ENCODE measurements around the gene CYB5R3. TPM values are rescaled to one million over a fixed set of nuclear protein-coding genes. Genes with fewer than 3 reads are reported as not detected.

The CYB5R3 gene
- 125 TPM for total RNA-seq (ENCODE audit: unreplicated experiment)
- long read RNA-seq, transcript CYB5R3-201 (9 exons, 2,124 nt) = major isoform, 126 of 144 reads
- long read RNA-seq, partial matches to known transcripts = 3 of 144 reads
- long read RNA-seq, other reads (novel, unspliced or antisense) = 15 of 144 reads

GRCh38 chr22:42649246-42650099, at the start of gene CYB5R3:
Gene CYB5R3, minus strand, starts transcription at chr22:42649392. Its CDS starts 77 bp downstream, at chr22:42649315.
- peak; percentile 88 for DNase-seq (ENCODE audit: low spot score)
- TF ChIP-seq CTCF (IDR thresholded peaks at IDR 0.05; ENCODE audit: unreplicated experiment) = no peak
- peaks cover 26% of the 10 kb centered on the region for H3K4me1 Mint-ChIP-seq (ENCODE audit: unreplicated experiment)
- peak within 1 kb of the TSS; percentile 100 for H3K4me3 Mint-ChIP-seq (ENCODE audit: unreplicated experiment)
- H3K27ac Mint-ChIP-seq (ENCODE audit: unreplicated experiment) = peak within 1 kb of the TSS; percentile 90
- peaks cover 6% of the 10 kb centered on the region for H3K27me3 Mint-ChIP-seq (ENCODE audit: unreplicated experiment)
- H3K9me3 Mint-ChIP-seq (ENCODE audit: unreplicated experiment) = no peaks in the 10 kb centered on the region
- peaks cover 4% of the 10 kb centered on the region for H3K36me3 Mint-ChIP-seq (ENCODE audit: low read depth, unreplicated experiment)

- Mint-ChIP-seq H3K4me1 (ENCODE audit: unreplicated experiment) (no peaks in the 10 kb centered on the region), H3K9me3 (ENCODE audit: unreplicated experiment) (no peaks in the 10 kb centered on the region), H3K4me3 (ENCODE audit: unreplicated experiment) (no peak overlapping the region), H3K27ac (ENCODE audit: unreplicated experiment) (no peak overlapping the region), H3K36me3 (ENCODE audit: low read depth, unreplicated experiment) (no peaks in the 10 kb centered on the region), H3K27me3 (ENCODE audit: unreplicated experiment) (peaks cover 9% of the 10 kb centered on the region)
- DNase-seq (ENCODE audit: low spot score) = no peak
- TF ChIP-seq CTCF (IDR thresholded peaks at IDR 0.05; ENCODE audit: unreplicated experiment) = no peak
Observed at GRCh38 chr22:42697542-42698013, 48.4 kb upstream of the CYB5R3 start.

GRCh38 chr22:42696331-42696967, 47.3 kb upstream of the CYB5R3 start:
- Mint-ChIP-seq H3K27me3 (ENCODE audit: unreplicated experiment) (peaks cover 7% of the 10 kb centered on the region), H3K4me3 (ENCODE audit: unreplicated experiment) (no peak overlapping the region), H3K9me3 (ENCODE audit: unreplicated experiment) (no peaks in the 10 kb centered on the region), H3K4me1 (ENCODE audit: unreplicated experiment) (no peaks in the 10 kb centered on the region), H3K36me3 (ENCODE audit: low read depth, unreplicated experiment) (no peaks in the 10 kb centered on the region), H3K27ac (ENCODE audit: unreplicated experiment) (no peak overlapping the region)
- DNase-seq (ENCODE audit: low spot score) = no peak
- TF ChIP-seq CTCF (IDR thresholded peaks at IDR 0.05; ENCODE audit: unreplicated experiment) = no peak

- TF ChIP-seq CTCF (IDR thresholded peaks at IDR 0.05; ENCODE audit: unreplicated experiment) = no peak
- no peak overlapping the region for H3K27ac Mint-ChIP-seq (ENCODE audit: unreplicated experiment)
- DNase-seq (ENCODE audit: low spot score) = no peak
Observed at GRCh38 chr22:42695294-42695693, 46.1 kb upstream of the CYB5R3 start.

More at GRCh38 chr22:42695294-42695693, 46.1 kb upstream of the CYB5R3 start:
- Mint-ChIP-seq H3K9me3 (ENCODE audit: unreplicated experiment) (no peaks in the 10 kb centered on the region), H3K4me1 (ENCODE audit: unreplicated experiment) (no peaks in the 10 kb centered on the region), H3K36me3 (ENCODE audit: low read depth, unreplicated experiment) (no peaks in the 10 kb centered on the region), H3K27me3 (ENCODE audit: unreplicated experiment) (peaks cover 10% of the 10 kb centered on the region), H3K4me3 (ENCODE audit: unreplicated experiment) (no peak overlapping the region)

Data from endothelial cell (in vitro differentiated cells).